ENCODE data around the gene PSD4.
A peak's percentile ranks its signal among the peaks of the same experiment; 100 is the strongest.

Gene PSD4

DNA sequence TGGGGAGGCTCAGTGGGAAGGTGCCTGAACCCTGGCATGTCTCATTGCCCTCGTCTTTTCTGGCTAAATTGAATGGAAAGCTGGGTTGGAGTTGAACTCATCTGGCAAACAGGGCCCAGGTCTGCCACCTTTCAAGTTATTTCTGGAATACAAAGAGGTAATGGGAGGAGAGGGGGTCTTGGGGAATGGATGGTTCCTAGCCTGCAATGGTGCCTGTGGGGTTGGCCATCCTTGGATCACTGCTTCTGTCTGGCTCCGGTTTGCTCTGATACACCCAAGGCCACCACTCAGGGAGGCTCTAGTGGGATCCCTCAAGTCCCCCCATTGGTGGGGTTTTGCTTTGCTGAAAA, 45.3 kb downstream of the PSD4 start:
- no peak for DNase-seq (ENCODE audit: low read depth in 2 of 2)
- TF ChIP-seq, protein P1, sequence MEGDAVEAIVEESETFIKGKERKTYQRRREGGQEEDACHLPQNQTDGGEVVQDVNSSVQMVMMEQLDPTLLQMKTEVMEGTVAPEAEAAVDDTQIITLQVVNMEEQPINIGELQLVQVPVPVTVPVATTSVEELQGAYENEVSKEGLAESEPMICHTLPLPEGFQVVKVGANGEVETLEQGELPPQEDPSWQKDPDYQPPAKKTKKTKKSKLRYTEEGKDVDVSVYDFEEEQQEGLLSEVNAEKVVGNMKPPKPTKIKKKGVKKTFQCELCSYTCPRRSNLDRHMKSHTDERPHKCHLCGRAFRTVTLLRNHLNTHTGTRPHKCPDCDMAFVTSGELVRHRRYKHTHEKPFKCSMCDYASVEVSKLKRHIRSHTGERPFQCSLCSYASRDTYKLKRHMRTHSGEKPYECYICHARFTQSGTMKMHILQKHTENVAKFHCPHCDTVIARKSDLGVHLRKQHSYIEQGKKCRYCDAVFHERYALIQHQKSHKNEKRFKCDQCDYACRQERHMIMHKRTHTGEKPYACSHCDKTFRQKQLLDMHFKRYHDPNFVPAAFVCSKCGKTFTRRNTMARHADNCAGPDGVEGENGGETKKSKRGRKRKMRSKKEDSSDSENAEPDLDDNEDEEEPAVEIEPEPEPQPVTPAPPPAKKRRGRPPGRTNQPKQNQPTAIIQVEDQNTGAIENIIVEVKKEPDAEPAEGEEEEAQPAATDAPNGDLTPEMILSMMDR (IDR thresholded peaks at IDR 0.05; ENCODE audit: low read depth, low read length) = no peak
- no peak overlapping the region for H3K4me3 ChIP-seq (replicated peaks in 1 of 2; ENCODE audit: low read depth in 2 of 2, low read length in 2 of 2)

DNA sequence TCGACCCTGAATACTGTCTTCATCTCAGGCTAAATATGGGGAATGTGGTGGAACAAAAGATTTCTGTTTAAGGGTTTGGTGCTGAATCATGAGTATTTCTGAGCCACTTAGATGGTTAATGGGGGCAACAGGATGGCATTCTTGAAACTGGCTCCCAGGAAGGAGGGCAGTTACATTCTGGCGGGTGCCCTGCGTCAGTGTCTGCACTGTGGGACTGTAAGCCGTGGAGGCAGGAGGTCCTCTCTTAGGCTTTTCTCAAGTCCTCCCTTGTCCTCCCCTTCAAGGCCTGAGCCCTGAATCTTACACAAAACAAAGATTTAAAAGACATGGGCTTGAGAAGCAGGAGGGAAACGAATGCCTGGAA, 45.7 kb downstream of the PSD4 start:
- TF ChIP-seq, protein P1 (IDR thresholded peaks at IDR 0.05; ENCODE audit: low read depth, low read length) = no peak
- H3K4me3 ChIP-seq (replicated peaks in 1 of 2; ENCODE audit: low read depth in 2 of 2, low read length in 2 of 2) = no peak overlapping the region
- no peak for DNase-seq (ENCODE audit: low read depth in 2 of 2)

DNA sequence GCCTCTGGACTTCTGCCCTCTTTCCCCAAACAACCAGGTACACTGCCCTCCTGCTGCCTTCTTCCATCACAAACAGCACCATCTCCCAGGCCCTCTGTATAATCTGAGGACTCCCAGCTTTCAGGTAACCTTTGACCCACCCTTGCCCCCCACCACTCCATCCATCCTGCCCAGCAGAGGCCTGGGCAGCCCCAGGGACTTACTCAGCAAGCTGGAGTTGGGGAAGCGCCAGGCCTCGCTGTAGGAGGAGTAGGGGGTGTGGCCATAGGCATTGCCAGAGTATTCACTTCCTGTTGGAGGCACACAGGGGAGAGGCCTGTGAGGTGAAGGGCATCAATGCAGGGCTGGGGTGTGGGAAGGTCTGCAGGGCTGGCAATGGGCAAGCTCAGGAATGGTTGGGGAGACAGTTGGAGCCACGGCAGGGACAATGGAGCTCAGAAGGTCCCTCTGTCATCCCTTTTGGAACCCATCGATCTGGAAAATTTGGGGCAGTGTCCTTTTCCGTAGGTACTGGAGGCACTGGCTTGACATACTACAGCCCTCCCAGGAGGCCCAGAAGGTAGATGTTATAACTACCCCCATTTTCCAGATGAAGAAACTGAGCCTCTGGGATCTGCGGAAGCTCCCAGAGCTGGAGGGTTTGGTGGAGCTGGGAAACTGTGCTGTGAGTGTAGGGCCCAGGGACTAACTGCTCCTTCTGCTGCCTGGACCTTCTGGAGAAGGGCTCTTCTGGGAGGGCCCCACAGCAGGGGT, 46.3 kb downstream of the PSD4 start:
- TF ChIP-seq, protein P1 (IDR thresholded peaks at IDR 0.05; ENCODE audit: low read depth, low read length) = no peak
- peak; percentile 66 to 81 for DNase-seq (ENCODE audit: low read depth in 2 of 2)
- H3K4me3 ChIP-seq (replicated peaks in 1 of 2; ENCODE audit: low read depth in 2 of 2, low read length in 2 of 2) = no peak overlapping the region

DNA sequence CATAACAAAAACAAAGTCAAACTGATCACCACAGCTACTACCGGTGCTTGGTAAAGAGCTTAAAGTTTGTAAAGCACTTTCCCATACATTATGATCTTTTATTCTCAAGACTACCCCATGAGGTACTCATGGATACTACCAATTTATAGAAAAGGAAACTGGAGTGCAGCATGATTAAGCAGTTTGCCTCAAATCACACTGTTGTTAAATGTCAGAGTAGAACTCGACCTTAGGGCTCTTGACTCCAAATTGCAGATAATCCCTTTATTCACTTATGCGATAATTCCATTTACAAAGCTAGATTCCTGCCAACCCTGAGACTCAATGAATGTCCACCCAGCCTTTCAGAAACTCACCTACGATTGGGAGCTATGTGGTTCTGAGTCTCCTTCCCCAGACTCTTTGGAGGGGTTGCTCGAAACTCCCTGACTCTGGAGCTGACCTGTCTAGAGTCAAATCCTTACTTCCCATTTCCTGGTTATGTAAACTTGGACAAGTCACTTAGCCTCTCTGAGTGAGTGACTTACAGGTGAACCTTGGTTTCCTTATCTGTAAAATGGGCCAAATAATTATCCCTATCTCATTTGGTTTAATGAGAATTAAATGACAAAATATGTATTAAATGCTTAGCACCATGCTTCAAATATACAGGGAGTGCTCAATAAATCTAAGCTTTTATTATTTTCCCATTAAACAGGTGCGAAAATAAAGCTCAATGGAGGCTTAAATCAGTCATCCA, 47.4 kb downstream of the PSD4 start:
- H3K4me3 ChIP-seq (replicated peaks in 1 of 2; ENCODE audit: low read depth in 2 of 2, low read length in 2 of 2) = no peak overlapping the region
- no peak for DNase-seq (ENCODE audit: low read depth in 2 of 2)
- TF ChIP-seq, protein P1 (IDR thresholded peaks at IDR 0.05; ENCODE audit: low read depth, low read length) = no peak

DNA sequence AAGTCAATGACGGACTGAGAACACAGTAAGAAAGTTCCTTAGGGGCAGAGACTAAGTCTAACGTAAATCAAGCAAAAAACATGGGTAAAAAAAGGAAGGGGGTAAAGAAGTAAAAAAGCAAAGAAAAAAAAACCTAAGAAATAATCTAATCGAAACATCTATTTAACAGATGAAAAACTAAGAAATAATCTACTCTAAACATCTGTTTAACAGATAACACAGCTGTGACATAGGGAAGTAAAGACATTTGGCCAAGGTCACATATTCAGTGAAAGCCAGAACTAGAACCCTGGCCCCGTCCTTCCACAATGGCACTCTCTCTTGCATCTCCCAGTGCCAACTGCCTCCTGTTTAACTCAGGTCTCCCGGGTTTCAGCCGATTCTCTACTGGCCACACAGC, 48.1 kb downstream of the PSD4 start:
- H3K4me3 ChIP-seq (replicated peaks in 1 of 2; ENCODE audit: low read depth in 2 of 2, low read length in 2 of 2) = no peak overlapping the region
- no peak for DNase-seq (ENCODE audit: low read depth in 2 of 2)
- TF ChIP-seq, protein P1 (IDR thresholded peaks at IDR 0.05; ENCODE audit: low read depth, low read length) = no peak

DNA sequence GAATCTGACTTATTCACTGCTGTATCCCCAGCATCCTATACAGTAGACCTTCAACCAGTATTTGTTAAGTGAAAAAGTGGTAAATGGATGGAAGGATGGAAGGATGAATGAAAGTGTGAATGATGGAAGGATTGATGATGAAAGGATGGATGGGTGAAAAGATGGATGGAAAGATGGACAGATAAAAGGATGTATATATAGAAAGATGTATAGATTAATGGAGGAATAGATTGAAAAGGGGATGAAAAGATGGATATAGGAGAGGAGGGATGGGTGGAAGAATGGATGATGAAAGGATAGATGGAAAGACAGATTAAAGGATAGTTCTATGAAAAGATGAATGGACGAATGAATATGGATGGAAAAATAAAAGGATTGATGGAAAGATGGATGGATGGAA, 50.0 kb downstream of the PSD4 start:
- DNase-seq (ENCODE audit: low read depth in 2 of 2) = no peak
- H3K4me3 ChIP-seq (replicated peaks in 1 of 2; ENCODE audit: low read depth in 2 of 2, low read length in 2 of 2) = no peak overlapping the region
- TF ChIP-seq, protein P1 (IDR thresholded peaks at IDR 0.05; ENCODE audit: low read depth, low read length) = no peak

Measured in cardiac fibroblast (primary cell).